Endothelial cell of umbilical vein (primary cell): ENCODE data around the gene EPN1.

Experiments
- EZH2 ChIP-seq: IDR thresholded peaks from 2 replicates; pipeline ENCODE4 v1.6.1; 2012; ENCODE audit warnings: borderline replicate concordance, low read depth, mild to moderate bottlenecking, moderate library complexity, low read length, inconsistent platforms; ENCODE audit not compliant: severe bottlenecking
- FOS ChIP-seq: IDR thresholded peaks from 2 replicates; pipeline ENCODE4 v1.6.1; 2011; ENCODE audit warnings: mild to moderate bottlenecking, low read length, moderate library complexity, borderline replicate concordance; ENCODE audit not compliant: insufficient read depth
- POLR2A ChIP-seq: IDR thresholded peaks from 2 replicates; pipeline ENCODE4 v1.6.1; 2012; ENCODE audit warnings: low read depth, mild to moderate bottlenecking, control low read depth, low read length
- TF ChIP-seq, protein P1 (sequence below), 2 donors: IDR thresholded peaks; 1 replicate in 1 of 2; 2 replicates in 1 of 2; pipeline ENCODE4 v1.5.1; 2011; ENCODE audit warnings: low read length in 2 of 2, mild to moderate bottlenecking in 2 of 2, moderate library complexity in 2 of 2, control low read depth in 1 of 2, inconsistent platforms in 1 of 2, low read depth in 1 of 2; ENCODE audit not compliant: insufficient read depth in 1 of 2; ENCODE audit errors: extremely low read depth in 1 of 2

DNA sequence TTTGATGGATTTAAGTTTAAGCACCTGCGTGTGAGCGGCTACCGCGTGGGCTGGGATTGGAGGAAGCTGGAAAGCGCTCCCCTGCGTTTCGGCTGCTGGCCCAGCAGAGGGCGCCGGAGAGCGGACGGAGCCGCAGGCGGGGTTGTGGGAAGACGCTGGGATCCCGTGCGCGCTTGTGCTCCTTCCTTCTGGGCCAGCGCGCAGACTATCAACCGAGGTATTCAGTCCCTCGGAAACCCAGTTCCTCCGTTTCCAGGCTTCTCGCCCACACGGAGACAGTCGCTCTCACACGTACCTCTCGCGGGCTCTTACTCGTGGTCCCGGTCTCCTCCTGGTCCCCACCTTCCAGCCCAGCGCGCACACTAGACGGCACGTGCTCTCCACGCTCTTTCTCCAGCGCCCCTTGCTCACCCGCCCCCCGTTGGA lies 28.8 kb downstream of the EPN1 start:
- TF ChIP-seq, protein P1, sequence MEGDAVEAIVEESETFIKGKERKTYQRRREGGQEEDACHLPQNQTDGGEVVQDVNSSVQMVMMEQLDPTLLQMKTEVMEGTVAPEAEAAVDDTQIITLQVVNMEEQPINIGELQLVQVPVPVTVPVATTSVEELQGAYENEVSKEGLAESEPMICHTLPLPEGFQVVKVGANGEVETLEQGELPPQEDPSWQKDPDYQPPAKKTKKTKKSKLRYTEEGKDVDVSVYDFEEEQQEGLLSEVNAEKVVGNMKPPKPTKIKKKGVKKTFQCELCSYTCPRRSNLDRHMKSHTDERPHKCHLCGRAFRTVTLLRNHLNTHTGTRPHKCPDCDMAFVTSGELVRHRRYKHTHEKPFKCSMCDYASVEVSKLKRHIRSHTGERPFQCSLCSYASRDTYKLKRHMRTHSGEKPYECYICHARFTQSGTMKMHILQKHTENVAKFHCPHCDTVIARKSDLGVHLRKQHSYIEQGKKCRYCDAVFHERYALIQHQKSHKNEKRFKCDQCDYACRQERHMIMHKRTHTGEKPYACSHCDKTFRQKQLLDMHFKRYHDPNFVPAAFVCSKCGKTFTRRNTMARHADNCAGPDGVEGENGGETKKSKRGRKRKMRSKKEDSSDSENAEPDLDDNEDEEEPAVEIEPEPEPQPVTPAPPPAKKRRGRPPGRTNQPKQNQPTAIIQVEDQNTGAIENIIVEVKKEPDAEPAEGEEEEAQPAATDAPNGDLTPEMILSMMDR (IDR thresholded peaks at IDR 0.05; ENCODE audit: extremely low read depth in 1 of 2, insufficient read depth in 1 of 2, low read depth in 1 of 2, low read length in 2 of 2) = peak; percentile 74 to 76
- TF ChIP-seq FOS (no peak), POLR2A (no peak), EZH2 (no peak)
